ENCODE measurements around the gene ARRB1.
A peak's percentile ranks its signal among the peaks of the same experiment; 100 is the strongest.

ARRB1 gene

DNA sequence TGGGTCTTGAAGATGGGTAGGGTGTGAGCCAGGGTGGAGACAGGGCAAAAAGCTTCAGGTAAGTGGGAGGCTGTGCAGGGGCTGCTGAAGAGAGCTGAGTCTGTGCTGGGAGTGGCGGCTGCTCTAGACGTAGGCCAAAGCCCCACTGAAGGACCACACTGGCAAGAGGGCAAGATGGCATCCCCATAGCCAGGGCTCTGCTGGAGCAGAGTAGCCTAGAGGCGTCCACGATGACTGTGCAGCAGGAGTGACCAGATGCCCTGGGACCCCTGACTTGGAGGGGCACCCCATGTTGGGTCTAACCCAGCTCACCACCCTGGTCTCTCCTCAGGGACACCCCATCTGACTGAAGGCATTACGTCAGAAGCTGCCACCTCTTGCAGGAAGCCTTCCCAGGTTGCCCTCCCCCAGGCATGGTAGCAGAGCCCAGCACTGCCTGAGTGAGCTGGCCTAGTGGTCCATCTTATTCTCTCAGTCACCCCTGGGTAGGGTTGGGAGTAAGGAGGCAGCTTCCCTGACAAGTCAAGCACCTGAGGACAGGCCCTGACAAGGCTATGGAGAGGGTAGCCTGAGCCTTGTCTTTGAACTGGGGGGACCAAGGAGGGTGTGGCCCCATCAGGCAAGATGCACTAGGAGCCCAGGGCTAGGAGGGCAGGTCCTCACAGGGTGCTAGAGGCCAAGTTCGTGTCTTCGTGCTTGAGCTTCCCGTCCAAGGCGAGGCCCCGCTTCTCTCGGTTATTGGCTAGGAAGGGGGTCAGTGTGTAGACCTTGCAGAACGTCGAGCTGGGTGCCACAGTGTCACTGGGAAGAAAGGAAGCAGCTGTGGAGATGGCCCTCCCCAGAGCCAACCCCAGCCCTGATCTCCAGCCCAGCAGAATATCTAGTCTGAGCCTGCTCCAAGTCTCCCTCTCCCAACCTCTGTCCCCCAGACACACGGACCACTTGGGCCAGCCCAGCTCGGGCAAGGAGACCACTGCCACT, 77.8 kb downstream of the ARRB1 start:
- no peaks in the 10 kb centered on the region for H3K36me3 ChIP-seq (ENCODE audit: control insufficient read depth, insufficient read depth, low read length)
- no peak for DNase-seq (ENCODE audit: extremely low read depth, insufficient read length)

DNA sequence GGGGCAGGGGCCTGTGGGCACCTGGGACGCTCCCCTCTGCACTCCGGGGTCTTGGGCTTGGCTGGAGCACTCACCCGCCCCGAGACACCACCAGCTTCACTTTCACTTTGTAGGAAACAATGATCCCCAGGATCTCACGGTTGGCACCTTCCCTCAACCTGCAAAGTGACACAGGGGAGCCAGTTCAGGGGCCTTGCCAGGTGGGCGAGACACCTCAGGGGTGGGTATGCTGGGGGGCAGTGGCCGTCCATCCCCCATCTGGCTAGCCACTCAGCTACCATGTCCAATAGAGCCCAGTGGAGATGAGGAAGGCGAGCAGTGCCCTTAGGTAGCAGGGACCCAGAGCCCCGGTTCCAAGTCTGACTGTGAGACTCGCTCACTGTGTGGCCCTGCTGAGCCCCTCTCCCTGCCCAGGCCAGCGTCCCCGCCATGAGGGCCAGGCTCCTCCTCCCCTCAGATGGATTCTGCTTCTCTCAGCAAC, 78.6 kb downstream of the ARRB1 start:
- no peak for DNase-seq (ENCODE audit: extremely low read depth, insufficient read length)
- TF ChIP-seq, protein P1, sequence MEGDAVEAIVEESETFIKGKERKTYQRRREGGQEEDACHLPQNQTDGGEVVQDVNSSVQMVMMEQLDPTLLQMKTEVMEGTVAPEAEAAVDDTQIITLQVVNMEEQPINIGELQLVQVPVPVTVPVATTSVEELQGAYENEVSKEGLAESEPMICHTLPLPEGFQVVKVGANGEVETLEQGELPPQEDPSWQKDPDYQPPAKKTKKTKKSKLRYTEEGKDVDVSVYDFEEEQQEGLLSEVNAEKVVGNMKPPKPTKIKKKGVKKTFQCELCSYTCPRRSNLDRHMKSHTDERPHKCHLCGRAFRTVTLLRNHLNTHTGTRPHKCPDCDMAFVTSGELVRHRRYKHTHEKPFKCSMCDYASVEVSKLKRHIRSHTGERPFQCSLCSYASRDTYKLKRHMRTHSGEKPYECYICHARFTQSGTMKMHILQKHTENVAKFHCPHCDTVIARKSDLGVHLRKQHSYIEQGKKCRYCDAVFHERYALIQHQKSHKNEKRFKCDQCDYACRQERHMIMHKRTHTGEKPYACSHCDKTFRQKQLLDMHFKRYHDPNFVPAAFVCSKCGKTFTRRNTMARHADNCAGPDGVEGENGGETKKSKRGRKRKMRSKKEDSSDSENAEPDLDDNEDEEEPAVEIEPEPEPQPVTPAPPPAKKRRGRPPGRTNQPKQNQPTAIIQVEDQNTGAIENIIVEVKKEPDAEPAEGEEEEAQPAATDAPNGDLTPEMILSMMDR (IDR thresholded peaks at IDR 0.05; ENCODE audit: insufficient read depth, low read length, poor library complexity, severe bottlenecking), result no peak
- Histone ChIP-seq H3K36me3 (ENCODE audit: control insufficient read depth, insufficient read depth, low read length) (no peaks in the 10 kb centered on the region), H3K4me3 (replicated peaks; ENCODE audit: low read depth, low read length) (peak overlapping the region; percentile 35), H3K27me3 (replicated peaks; ENCODE audit: control insufficient read depth, insufficient read depth, low read length) (no peaks in the 10 kb centered on the region; the same call in 1 of the 2 replicates)

More for the DNA sequence above, 77.8 kb downstream of the ARRB1 start:
- Histone ChIP-seq H3K4me3 (replicated peaks; ENCODE audit: low read depth, low read length) (no peak overlapping the region), H3K27me3 (replicated peaks; ENCODE audit: control insufficient read depth, insufficient read depth, low read length) (no peaks in the 10 kb centered on the region; the same call in 1 of the 2 replicates)
- TF ChIP-seq, protein P1 (IDR thresholded peaks at IDR 0.05; ENCODE audit: insufficient read depth, low read length, poor library complexity, severe bottlenecking), result no peak

DNA sequence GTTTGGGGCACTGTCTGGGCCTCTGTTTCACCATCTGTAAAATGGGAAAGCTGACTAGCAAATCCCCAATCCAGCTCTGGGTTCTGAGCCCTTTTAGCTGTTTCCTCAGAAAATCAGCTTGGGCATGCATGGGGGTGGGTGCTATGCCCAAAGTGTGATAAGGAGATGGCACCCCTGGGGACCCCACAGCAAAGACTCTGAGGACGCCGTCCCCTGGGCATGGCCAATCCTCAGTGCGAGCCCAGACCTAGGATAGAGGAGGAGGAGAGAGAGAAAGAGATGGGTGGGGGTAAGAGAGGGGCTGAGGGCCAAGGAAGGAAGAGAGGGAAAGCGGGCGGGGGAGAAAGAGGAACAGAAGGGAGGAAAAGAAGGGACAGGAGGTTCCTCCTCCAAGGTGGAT, 79.1 kb downstream of the ARRB1 start:
- Histone ChIP-seq H3K4me3 (replicated peaks; ENCODE audit: low read depth, low read length) (peak overlapping the region; percentile 35), H3K27me3 (replicated peaks; ENCODE audit: control insufficient read depth, insufficient read depth, low read length) (no peaks in the 10 kb centered on the region; the same call in 1 of the 2 replicates), H3K36me3 (ENCODE audit: control insufficient read depth, insufficient read depth, low read length) (no peaks in the 10 kb centered on the region)
- TF ChIP-seq, protein P1 (IDR thresholded peaks at IDR 0.05; ENCODE audit: insufficient read depth, low read length, poor library complexity, severe bottlenecking), result no peak
- DNase-seq (ENCODE audit: extremely low read depth, insufficient read length), result no peak

GRCh38 chr11:75271730-75272129, 79.7 kb downstream of the ARRB1 start:
- H3K27me3 ChIP-seq (replicated peaks; ENCODE audit: control insufficient read depth, insufficient read depth, low read length), result no peaks in the 10 kb centered on the region; the same call in 1 of the 2 replicates
- TF ChIP-seq, protein P1 (IDR thresholded peaks at IDR 0.05; ENCODE audit: insufficient read depth, low read length, poor library complexity, severe bottlenecking), result no peak
- no peak overlapping the region for H3K4me3 ChIP-seq (replicated peaks; ENCODE audit: low read depth, low read length)
- no peaks in the 10 kb centered on the region for H3K36me3 ChIP-seq (ENCODE audit: control insufficient read depth, insufficient read depth, low read length)
- DNase-seq (ENCODE audit: extremely low read depth, insufficient read length), result no peak

DNA sequence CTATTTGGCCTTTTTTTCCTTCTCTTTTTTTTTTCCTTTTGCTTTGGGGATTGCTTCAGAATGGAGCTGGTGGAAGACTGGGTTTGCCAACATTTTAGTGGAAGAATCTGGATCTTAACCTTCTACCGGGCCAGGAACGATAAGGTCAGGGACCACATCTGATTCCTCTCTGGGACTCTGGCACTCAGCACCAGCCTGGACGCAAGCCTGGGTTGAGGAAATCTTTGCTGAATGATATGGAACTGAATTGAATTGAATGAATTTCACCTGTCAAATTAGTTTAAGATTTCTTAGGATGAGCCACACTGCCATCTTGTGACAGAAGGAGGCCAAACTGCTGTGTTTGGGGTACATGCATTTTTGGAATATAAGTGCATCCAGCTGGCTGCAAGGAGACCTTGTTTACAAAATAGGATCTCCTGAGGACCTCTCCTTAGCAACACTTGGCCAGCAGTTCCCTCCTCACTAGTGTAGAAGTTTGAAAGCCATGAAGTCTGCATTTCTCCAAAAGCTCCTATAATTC, 80.5 kb downstream of the ARRB1 start:
- TF ChIP-seq, protein P1 (IDR thresholded peaks at IDR 0.05; ENCODE audit: insufficient read depth, low read length, poor library complexity, severe bottlenecking), result peak; percentile 54
- no peak overlapping the region for H3K4me3 ChIP-seq (replicated peaks; ENCODE audit: low read depth, low read length)
- no peaks in the 10 kb centered on the region; the same call in 1 of the 2 replicates for H3K27me3 ChIP-seq (replicated peaks; ENCODE audit: control insufficient read depth, insufficient read depth, low read length)
- no peak for DNase-seq (ENCODE audit: extremely low read depth, insufficient read length)
- H3K36me3 ChIP-seq (ENCODE audit: control insufficient read depth, insufficient read depth, low read length), result no peaks in the 10 kb centered on the region

All from GM06990 (cell line).